GM19372 (cell line): ENCODE results near the gene HID1.
"Not testable (repeated sequence)": the region's sequence is repeated elsewhere in the genome, so short reads cannot be mapped to it uniquely, and the experiment has no call there.

ENCODE experiments used
- ATAC-seq: cut with Tn5 transposase; IDR thresholded peaks from one replicate; pipeline ENCODE4 v1.9.1; 2021; ENCODE audit warnings: mild to moderate bottlenecking, low read depth, moderate library complexity; ENCODE audit not compliant: unreplicated experiment

Gene HID1

GRCh38 chr17:74971069-74971841 lies 1.3 kb downstream of the HID1 start:
- ATAC-seq: no peak

- no peak for ATAC-seq
Observed at GRCh38 chr17:74970395-74970794, 2.2 kb downstream of the HID1 start.

GRCh38 chr17:74969501-74969900 lies 3.1 kb downstream of the HID1 start:
- not testable (repeated sequence) for ATAC-seq

GRCh38 chr17:74968361-74968780 lies 4.2 kb downstream of the HID1 start:
- no peak for ATAC-seq

- no peak for ATAC-seq
Observed at GRCh38 chr17:74964988-74965622, 7.5 kb downstream of the HID1 start.

- no peak for ATAC-seq
Observed at GRCh38 chr17:74964246-74964761, 8.3 kb downstream of the HID1 start.

- no peak for ATAC-seq
Observed at GRCh38 chr17:74963656-74964055, 8.9 kb downstream of the HID1 start.

GRCh38 chr17:74962622-74963394 lies 9.8 kb downstream of the HID1 start:
- ATAC-seq: no peak

- ATAC-seq: no peak
Observed at GRCh38 chr17:74961657-74962350, 10.8 kb downstream of the HID1 start.

- no peak for ATAC-seq
Observed at GRCh38 chr17:74960570-74961342, 11.8 kb downstream of the HID1 start.

GRCh38 chr17:74959826-74960515 lies 12.6 kb downstream of the HID1 start:
- no peak for ATAC-seq

GRCh38 chr17:74957935-74958740 lies 14.4 kb downstream of the HID1 start:
- no peak for ATAC-seq

- no peak for ATAC-seq
Observed at GRCh38 chr17:74956093-74956492, 16.5 kb downstream of the HID1 start.

GRCh38 chr17:74954665-74955421 lies 17.7 kb downstream of the HID1 start:
- ATAC-seq: no peak

GRCh38 chr17:74954115-74954514 lies 18.4 kb downstream of the HID1 start:
- ATAC-seq: no peak

GRCh38 chr17:74953134-74953687 lies 19.3 kb downstream of the HID1 start:
- no peak for ATAC-seq

GRCh38 chr17:74952431-74953133 lies 20.0 kb downstream of the HID1 start:
- ATAC-seq: no peak
